HG02870 (cell line): ENCODE measurements around the gene MDM4.
A peak's percentile ranks its signal among the peaks of the same experiment; 100 is the strongest.
"Not testable (repeated sequence)": the region's sequence is repeated elsewhere in the genome, so short reads cannot be mapped to it uniquely, and the experiment has no call there.

Source experiments
- ATAC-seq: cut with Tn5 transposase; IDR thresholded peaks from one replicate; pipeline ENCODE4 v1.9.1; 2021; ENCODE audit warnings: mild to moderate bottlenecking, moderate library complexity; ENCODE audit not compliant: unreplicated experiment

The MDM4 gene

GRCh38 chr1:204560002-204560401 is 43.8 kb downstream of the MDM4 start:
- ATAC-seq: not testable (repeated sequence)

GRCh38 chr1:204560590-204561150 is 44.5 kb downstream of the MDM4 start:
- no peak for ATAC-seq

- no peak for ATAC-seq
These were observed 46.1 kb downstream of the MDM4 start for GRCh38 chr1:204562075-204562990.

DNA sequence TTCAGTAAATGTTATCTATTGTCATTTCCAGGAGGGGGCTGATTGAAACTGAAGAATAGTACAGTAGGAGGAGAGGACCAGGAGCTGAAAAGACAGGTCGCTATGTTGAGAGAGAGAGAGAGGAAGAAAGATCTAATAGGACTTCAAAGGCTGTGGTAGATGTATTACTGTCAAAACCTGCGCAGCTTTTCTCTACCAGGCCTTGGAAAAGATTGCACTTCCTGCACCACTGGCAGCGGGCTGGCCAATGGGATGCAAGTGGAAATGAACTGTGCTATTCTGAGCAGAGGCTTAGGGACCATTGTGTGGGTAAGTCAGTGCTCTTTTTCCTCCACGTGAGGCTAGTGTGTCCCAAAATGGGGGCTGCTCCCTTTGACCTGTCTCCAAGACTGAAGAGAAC is 47.1 kb downstream of the MDM4 start:
- ATAC-seq: no peak

GRCh38 chr1:204563780-204564179 is 47.6 kb downstream of the MDM4 start:
- no peak for ATAC-seq

DNA sequence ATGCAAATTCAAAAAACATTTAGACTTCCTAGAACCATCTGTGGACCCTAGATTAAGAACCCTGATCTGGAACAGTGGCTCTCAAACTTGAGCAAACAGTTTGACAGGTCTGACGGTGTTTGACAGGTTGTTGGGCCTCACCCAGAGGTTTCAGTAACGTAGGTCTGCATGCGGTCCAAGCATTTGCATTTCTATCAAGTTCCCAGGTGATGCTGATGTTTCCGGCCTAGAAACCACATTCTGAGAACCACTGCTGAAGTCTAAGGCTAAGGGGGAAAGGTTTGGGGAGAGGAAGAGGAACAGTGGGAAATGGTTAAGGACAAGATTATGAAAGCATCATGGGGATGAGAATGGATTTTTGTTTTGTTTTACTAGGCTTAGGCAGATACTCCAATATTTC is 48.6 kb downstream of the MDM4 start:
- ATAC-seq: peak; percentile 86

- ATAC-seq: no peak
These were observed 49.7 kb downstream of the MDM4 start for GRCh38 chr1:204565617-204566582.

- ATAC-seq: no peak
These were observed 50.4 kb downstream of the MDM4 start for GRCh38 chr1:204566583-204566955.

DNA sequence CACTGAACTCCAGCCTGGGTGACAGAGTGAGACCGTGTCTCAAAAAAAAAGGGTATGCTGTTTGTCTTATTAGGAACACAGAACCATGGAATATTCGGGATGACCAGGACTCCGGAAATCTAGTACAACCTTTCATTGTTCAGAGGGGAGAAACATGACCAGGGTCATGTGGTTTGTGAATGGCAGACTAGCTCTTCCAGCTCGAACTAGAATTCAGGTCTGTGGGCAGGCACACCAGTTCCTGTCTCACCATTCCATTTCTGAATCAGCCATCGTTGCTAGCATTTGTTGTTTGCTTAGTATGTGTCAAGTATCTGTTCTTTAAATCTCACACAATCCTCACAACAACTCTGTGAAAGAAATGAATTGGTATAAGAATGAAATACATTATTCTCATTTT is 50.9 kb downstream of the MDM4 start:
- ATAC-seq: no peak

DNA sequence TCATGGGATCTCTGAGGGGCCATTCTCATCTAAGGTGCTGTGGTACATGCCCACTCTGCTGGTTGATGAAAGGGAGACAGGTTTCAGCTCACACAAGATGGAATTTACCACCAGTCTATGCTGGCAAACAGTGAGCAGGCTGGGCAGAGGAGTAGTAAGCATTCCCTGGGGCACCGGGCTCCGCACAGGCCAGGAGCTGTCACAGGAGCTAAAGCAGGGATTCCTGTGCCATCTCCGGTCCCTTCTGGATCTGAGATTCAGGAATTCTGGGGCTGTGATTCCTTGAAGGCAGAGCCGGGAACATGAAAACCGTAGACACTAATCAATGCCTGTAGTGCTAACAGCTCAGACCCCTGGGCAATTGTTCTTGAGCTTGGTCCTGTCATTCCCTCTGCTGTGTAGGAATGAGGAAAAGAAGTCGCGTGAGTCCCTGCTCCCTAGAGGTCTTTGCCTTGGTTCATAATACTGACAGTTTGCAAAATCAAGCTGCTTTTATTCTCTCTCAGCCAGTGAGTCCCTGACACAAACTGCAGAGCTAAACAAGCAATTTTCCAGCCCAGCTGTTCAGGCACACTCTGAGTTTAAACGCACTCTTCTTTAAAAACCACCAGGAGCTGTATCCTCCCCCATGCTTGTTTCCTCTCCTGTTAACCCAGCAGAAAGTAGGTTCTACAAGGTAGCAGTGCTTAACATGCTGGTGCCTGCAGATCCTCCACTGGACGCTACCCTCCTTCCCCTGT is 52.5 kb downstream of the MDM4 start:
- no peak for ATAC-seq

DNA sequence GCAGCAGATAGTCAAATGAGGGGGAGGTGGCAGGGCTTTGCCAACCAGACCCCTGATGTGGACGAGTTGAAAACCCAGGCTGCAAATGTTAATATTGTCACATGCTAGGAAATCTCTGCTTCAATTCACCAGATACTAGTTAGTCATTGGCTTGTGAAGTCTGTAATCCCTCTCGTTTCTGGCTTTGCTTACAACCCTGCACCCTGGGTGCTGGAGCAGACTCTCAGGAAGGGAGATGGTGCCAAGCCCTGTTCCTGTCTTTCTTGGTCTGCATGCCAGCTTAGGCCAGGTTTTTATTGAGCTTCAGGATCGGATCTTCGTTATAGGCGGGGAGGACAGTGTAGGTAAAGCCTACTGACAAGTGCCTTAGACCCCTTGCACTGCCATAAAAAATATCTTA is 53.3 kb downstream of the MDM4 start:
- no peak for ATAC-seq

DNA sequence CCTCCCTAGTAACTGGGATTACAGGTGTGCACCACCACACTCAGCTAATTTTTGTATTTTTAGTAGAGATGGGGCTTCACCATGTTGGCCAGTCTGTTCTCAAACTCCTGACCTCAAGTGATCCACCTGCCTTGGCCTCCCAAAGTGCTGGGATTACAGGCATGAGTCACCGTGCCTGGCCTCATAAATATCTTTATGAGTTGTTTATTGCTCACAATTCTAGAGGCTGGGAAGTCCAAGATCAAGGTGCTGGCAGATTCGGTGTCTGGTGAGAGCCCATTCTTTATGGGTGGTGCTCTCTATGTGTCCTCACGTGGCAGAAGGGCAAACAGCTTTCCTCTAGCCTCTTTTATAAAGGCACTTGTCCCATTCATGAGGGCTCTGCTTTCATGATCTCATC is 53.8 kb downstream of the MDM4 start:
- not testable (repeated sequence) for ATAC-seq

DNA sequence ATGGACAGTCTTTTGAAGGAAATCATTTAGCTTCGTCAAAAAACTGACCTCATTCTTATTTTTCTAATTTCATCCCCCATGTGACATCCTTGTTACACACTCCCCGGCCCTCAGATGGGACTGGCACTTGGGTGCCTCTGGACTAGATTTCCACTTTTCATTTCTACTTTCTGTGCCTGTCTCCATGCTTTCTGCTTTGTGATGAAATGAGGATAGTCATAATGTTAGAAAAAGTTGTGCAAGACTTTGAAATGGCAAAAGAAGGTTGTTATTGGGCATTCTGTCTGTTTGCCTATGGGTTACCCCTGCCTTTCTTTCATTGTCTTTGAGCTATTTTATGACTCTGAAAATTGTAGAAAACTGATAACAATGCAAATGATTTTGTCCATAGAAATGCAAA is 54.9 kb downstream of the MDM4 start:
- ATAC-seq: no peak

- no peak for ATAC-seq
These were observed 55.4 kb downstream of the MDM4 start for GRCh38 chr1:204571631-204572030.

DNA sequence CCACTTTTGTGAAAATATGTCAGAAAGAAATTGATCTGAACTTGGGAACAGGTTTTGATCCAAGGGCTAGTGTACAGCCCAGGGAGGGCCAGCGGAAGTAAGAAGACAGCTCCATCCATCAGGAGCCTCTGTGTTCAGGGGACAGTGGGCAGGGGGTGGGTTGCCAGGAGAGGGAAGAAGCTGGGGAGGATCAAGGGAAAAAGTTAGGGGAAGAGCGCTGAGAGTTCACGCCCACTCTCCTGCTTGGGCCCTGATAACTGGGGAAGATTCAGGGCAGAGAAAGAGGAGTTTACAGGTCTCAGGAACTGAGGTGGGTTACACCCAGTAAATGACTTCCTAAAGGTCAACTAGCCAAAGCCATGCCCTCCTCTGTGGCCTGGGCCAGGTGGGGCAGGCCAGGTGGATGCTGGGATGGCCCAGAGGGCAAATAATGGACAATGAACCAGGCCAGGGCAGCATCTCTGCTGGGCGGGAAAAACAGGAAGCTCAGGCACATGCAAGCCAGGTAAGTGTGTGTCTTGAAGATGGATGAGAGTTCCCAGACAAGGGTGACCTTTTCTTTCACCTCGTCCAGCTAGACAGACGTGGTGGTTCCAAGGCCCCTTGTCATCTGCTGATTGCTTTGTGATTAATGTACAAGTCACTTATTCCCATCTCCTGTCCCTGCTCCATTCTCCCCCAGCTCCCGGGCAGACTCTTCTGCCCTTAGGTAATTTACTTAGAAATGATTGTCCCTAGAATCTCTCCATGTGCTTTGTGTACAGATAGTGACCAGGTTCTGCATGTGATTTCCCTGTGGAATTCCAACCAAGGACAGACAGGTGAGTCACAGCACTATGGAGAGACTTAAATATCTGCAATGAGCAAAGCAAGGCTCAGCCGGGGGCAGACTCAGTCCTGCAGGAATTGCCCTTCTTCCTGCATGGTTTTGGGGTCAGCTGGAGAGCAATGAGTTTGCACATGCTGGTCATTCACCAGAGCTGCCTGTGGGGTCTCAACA is 57.0 kb downstream of the MDM4 start:
- ATAC-seq: no peak

DNA sequence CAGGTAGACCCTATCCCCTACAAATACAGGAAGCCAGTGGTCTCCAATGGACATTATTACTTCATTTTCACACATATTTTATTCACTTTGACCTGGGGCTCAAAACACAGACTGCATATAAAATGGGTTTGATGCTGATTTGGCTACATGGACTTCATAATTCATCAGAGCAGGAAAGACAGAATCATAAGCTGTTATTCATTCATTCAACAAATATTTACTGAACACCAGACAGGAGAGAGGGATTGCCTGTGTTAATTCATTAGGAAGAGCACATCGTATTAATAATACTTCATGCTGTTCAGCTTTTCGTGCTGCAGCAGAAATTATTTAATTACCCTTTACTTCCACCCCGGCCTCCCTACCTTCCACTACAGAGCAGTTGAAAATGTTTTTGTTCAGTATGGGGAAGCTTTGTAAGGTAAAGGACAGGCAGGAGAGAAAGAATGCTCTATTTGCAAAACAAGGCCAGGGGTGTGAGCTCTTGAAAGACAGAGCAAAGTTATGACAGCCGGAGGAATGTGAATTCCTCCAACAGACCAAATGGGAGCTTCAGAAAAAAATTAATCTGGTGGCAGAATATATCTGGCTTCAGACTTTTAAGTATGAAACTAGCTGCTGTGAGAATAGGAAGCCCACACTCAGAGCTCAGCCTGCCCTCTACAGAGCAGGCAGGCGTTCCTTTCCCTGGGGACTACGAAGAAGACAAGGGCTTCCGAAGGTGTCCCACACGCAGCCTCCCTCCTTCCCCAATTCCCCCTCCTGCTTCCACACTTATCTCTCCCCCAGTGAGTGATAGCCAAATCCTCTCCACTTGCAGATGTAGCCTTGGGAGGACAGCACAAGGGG is 58.0 kb downstream of the MDM4 start:
- ATAC-seq: no peak

GRCh38 chr1:204574865-204575163 is 58.6 kb downstream of the MDM4 start:
- ATAC-seq: no peak

DNA sequence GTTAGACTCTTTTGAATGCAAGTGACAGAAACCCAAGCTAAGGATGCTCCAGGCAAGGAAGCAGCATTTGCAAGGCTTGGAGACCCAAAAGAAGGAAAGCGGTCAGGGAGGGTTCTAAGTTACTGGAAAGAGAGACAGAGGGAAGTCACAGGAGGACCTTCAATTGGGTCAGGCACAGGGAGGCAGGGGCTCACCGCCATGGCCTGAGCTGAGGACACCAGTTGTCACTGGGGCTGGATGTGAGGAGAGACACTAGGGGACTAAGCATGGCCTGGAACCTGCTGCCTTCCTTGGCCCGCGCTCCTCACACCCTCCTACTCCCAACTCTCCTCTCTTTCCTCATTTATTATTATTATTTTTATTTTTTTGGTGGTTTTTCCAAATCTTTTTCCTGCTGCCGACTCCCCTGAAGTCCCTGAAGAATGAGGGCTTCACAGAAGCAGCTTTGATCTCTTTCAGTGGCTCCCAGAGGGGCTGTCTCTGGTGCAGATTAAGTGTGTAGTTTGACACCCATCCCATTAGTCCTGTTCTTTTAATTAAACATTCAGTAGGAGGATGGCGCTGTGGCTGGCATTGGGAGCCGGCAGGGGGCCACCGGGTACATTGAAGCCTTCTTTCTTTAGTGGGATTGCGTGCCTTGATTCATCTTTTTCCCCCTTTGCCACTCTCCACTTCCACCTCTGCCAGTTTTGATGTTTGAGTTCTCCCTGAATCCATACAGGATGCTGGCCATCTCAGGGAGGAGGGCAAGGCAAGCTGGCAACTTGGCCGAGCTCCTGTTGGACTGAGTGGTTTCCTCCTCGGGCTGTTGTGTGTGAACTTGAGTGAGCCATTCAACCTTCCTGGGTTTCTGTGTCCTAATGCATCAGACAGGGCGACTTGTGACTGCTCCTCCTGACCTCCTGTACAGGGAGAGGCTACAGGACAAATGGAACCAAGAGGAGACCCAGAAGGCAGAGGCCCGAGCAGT is 59.3 kb downstream of the MDM4 start:
- no peak for ATAC-seq
